Tibial artery (tissue), 4 donors: ENCODE measurements around the gene OBSCN.

Experiments used
- DNase-seq, 2 donors: peaks; one replicate each; pipeline ENCODE4 v3.0.0-alpha.2; 2019
- H3K27ac ChIP-seq, 2 donors: fragments of 200-600 bp; sonication (generic) in 1 of 2; 1 replicate in 1 of 2; 2 replicates in 1 of 2; pipeline ENCODE4 v1.5.1; 2018 to 2019; ENCODE audit warnings: mild to moderate bottlenecking in 1 of 2
- H3K27me3 ChIP-seq, 2 donors: fragments of 200-600 bp; sonication (generic) in 1 of 2; one replicate each; pipeline versions ENCODE4 v1.5.1 to v1.6.0; 2016 to 2019
- H3K36me3 ChIP-seq, 3 donors: fragments of 200-600 bp; sonication (generic) in 2 of 3; one replicate each; pipeline ENCODE4 v1.5.1; 2016 to 2019; ENCODE audit warnings: mild to moderate bottlenecking in 2 of 3
- H3K4me1 ChIP-seq, 4 donors: fragments of 200-600 bp; sonication (generic) in 2 of 4; 1 replicate in 3 of 4; 2 replicates in 1 of 4; pipeline ENCODE4 v1.5.1; 2016 to 2019
- H3K4me3 ChIP-seq, 2 donors: fragments of 200-600 bp; sonication (generic) in 1 of 2; 1 replicate in 1 of 2; 2 replicates in 1 of 2; pipeline ENCODE4 v1.5.1; 2018 to 2019; ENCODE audit warnings: mild to moderate bottlenecking in 2 of 2
- H3K9me3 ChIP-seq, 3 donors: fragments of 200-600 bp; sonication (generic) in 1 of 3; one replicate each; pipeline ENCODE4 v1.5.1; 2016 to 2019
- intact Hi-C: fragments of 100-400 bp; cut with DNase I; formaldehyde crosslinking; loops from one replicate; pipeline ENCODE4 v1.15.0; 2023; ENCODE audit warnings: low total_unique reads
- TF ChIP-seq, protein P1 (sequence below), 2 experiments: fragments of 200-600 bp in 1 of 2; fragments of 450-650 bp in 1 of 2; IDR thresholded peaks; one replicate each; pipeline ENCODE4 v1.5.1; 2017 to 2019; ENCODE audit warnings: antibody characterized with exemption in 2 of 2, mild to moderate bottlenecking in 1 of 2, moderate library complexity in 1 of 2

Gene OBSCN

DNA sequence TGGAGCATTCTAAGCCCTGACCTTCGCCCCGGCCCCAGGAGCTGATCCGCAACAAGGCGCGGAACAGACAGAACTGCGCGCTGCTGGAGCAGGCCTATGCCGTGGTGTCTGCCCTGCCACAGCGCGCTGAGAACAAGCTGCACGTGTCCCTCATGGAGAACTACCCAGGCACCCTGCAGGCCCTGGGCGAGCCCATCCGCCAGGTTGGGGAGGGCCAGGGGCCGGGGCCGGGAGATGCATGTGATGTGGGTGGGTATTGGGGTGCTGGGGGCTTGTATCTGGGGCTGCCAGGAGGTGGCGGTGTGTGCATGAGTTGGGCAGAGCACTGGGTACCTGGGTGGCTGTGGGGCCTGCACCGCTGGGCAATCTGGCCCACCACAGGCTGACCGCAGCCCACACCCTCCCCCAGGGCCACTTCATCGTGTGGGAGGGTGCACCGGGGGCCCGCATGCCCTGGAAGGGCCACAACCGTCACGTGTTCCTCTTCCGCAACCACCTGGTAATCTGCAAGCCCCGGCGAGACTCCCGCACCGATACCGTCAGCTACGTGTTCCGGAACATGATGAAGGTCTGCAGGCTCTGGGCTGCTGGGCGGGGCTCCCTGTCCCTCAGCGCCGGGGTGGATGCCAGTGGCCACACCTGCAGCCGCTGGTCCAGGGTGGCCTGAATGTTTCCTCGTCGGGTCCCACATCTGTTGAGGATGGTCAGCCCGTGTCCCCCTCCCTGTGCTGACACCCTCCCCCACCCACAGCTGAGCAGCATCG lies 133.0 kb downstream of the OBSCN start:
- Histone ChIP-seq H3K27me3 (no peaks in the 10 kb centered on the region), H3K27ac (no peak overlapping the region), H3K4me1 (no peaks in the 10 kb centered on the region), H3K4me3 (no peak overlapping the region), H3K9me3 (no peaks in the 10 kb centered on the region), H3K36me3 (peaks cover 0 to 72% (median 0%) of the 10 kb centered on the region in 3 donors)
- TF ChIP-seq, protein P1, sequence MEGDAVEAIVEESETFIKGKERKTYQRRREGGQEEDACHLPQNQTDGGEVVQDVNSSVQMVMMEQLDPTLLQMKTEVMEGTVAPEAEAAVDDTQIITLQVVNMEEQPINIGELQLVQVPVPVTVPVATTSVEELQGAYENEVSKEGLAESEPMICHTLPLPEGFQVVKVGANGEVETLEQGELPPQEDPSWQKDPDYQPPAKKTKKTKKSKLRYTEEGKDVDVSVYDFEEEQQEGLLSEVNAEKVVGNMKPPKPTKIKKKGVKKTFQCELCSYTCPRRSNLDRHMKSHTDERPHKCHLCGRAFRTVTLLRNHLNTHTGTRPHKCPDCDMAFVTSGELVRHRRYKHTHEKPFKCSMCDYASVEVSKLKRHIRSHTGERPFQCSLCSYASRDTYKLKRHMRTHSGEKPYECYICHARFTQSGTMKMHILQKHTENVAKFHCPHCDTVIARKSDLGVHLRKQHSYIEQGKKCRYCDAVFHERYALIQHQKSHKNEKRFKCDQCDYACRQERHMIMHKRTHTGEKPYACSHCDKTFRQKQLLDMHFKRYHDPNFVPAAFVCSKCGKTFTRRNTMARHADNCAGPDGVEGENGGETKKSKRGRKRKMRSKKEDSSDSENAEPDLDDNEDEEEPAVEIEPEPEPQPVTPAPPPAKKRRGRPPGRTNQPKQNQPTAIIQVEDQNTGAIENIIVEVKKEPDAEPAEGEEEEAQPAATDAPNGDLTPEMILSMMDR (IDR thresholded peaks at IDR 0.05): no peak
- intact Hi-C loops: no loop called here
- DNase-seq: peak; percentile 16 to 54

DNA sequence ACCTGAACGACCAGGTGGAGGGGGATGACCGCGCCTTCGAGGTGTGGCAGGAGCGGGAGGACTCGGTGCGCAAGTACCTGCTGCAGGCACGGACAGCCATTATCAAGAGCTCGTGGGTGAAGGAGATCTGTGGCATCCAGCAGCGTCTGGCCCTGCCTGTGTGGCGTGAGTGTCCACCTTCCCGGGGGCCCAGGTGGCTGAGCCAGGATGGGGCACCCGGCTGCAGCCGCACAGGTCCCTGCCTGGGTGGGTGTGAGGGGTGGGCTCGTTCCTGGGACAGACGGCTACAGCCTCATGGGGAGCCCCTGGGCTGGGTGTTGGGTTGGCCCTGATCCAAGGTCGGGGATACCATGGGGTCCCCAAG lies 133.6 kb downstream of the OBSCN start:
- peak in 1 of 2 donors; percentile 16 for DNase-seq
- TF ChIP-seq, protein P1 (IDR thresholded peaks at IDR 0.05): no peak
- intact Hi-C loops: no loop called here
- H3K9me3 ChIP-seq: no peaks in the 10 kb centered on the region
- H3K36me3 ChIP-seq: peaks cover 0 to 67% (median 0%) of the 10 kb centered on the region in 3 donors
- H3K27ac ChIP-seq: no peak overlapping the region
- no peaks in the 10 kb centered on the region for H3K27me3 ChIP-seq
- H3K4me3 ChIP-seq: no peak overlapping the region
- H3K4me1 ChIP-seq: no peaks in the 10 kb centered on the region

DNA sequence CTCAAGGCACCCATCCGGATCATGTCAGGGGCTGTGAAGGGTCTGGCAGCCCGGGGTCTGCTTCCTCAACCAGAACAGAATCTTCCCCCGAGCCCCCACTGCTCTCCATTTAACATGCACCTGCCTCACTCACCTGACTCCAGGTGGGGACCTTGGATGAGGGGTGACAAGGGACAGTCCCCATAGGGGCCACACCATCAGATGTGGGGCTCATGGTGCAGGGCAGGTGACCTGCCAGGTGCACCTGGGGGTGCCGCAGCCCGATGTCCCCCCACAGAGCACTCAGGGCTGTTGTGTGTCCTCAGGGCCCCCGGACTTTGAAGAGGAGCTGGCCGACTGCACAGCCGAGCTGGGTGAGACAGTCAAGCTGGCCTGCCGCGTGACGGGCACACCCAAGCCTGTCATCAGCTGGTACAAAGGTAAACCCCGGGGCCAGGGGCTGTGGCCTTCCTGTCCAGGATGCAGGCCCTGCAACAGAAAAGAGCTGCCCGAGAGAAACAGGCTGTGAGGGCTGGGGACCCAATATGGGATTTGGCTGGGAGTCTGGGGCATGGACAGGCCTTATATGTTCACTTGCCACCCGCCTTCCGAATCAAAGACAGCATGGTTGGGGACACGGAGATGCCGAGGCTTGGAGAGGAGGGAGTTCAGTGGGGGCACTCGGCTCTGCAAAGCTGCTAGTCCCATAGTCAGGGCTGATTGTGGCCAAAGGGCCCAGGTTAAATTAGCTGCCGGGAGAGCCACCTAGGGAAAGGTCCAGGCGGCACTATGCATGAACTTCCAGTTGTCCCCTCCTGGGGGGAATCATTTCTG lies 134.2 kb downstream of the OBSCN start:
- H3K9me3 ChIP-seq: no peaks in the 10 kb centered on the region
- peak; percentile 7 to 53 for DNase-seq
- TF ChIP-seq, protein P1 (IDR thresholded peaks at IDR 0.05): no peak
- intact Hi-C loops: no loop called here
- H3K27me3 ChIP-seq: no peaks in the 10 kb centered on the region
- H3K36me3 ChIP-seq: peaks cover 0 to 61% (median 0%) of the 10 kb centered on the region in 3 donors
- no peak overlapping the region for H3K27ac ChIP-seq
- H3K4me3 ChIP-seq: no peak overlapping the region
- no peaks in the 10 kb centered on the region for H3K4me1 ChIP-seq

DNA sequence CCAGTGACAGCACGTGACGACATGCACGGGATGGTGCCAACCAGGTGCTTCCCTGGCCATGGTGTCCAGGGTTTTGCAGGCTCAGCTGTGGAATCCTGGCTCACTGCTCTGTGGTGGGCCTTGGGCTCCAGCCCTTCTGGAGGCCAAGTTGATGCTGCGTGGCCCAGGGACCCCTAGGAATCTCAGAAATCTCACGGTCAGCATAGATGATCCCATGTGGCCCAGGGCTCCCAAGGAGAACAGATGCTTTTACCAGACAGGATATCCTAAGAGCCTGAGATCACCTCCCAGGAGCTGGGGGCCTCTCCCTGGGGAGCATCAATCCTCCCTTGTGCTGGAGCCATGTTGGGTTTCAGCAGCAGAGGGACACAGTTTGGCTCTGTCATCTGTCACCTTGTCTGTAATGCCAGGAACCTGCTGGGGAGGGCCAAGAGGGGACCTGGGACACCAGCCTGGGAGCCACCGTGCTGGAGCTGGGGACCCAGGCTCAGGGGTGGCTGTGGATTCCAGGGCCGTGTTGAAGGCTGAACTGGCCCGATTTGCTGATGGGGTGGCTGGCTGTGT lies 134.9 kb downstream of the OBSCN start:
- no peaks in the 10 kb centered on the region for H3K27me3 ChIP-seq
- peaks cover 0 to 54% (median 0%) of the 10 kb centered on the region in 3 donors for H3K36me3 ChIP-seq
- H3K4me1 ChIP-seq: no peaks in the 10 kb centered on the region
- intact Hi-C loops: no loop called here
- H3K4me3 ChIP-seq: no peak overlapping the region
- TF ChIP-seq, protein P1 (IDR thresholded peaks at IDR 0.05): no peak
- DNase-seq: peak in 1 of 2 donors; percentile 43
- no peaks in the 10 kb centered on the region for H3K9me3 ChIP-seq
- H3K27ac ChIP-seq: no peak overlapping the region

DNA sequence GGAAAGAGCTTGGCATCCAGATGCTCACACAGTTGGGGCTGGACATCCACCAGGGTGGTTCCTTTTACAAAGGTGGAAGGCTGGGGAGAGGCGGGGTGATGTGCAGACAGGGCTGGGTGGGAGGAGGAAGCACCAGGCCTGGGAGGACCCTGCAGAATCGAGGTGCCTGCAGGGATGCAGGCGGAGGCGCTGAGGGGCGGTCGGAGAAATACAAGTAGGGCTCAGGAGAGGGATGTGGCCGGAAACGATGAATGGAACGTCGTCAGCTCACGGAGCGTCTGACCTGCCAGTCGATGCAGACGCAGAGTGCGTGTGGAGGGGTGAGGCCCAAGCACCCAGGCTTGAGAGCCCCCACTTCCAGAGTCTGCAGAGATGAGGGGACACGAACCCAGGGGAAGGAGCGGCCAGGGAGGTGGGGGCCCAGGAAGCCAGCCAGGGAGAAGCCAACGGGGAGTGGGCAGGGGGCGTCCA lies 135.4 kb downstream of the OBSCN start:
- Histone ChIP-seq H3K9me3 (no peaks in the 10 kb centered on the region), H3K4me3 (no peak overlapping the region), H3K27me3 (no peaks in the 10 kb centered on the region), H3K36me3 (peaks cover 0 to 49% (median 0%) of the 10 kb centered on the region in 3 donors), H3K4me1 (no peaks in the 10 kb centered on the region), H3K27ac (no peak overlapping the region)
- intact Hi-C loops: no loop called here
- peak; percentile 14 to 42 for DNase-seq
- TF ChIP-seq, protein P1 (IDR thresholded peaks at IDR 0.05): no peak
